HG03439 (cell line): ENCODE measurements around the gene TSC2.
"Not testable (repeated sequence)": the region's sequence is repeated elsewhere in the genome, so short reads cannot be mapped to it uniquely, and the experiment has no call there.

Source experiments
- ATAC-seq: cut with Tn5 transposase; IDR thresholded peaks from one replicate; pipeline ENCODE4 v1.9.1; 2021; ENCODE audit warnings: mild to moderate bottlenecking, moderate library complexity; ENCODE audit not compliant: unreplicated experiment

TSC2 gene

GRCh38 chr16:2101581-2101980 lies 53.8 kb downstream of the TSC2 start:
- ATAC-seq = not testable (repeated sequence)

- ATAC-seq = no peak
Observed at GRCh38 chr16:2102471-2102870, 54.7 kb downstream of the TSC2 start.

GRCh38 chr16:2104464-2104863 lies 56.7 kb downstream of the TSC2 start:
- not testable (repeated sequence) for ATAC-seq

- ATAC-seq = not testable (repeated sequence)
Observed at GRCh38 chr16:2105291-2105690, 57.5 kb downstream of the TSC2 start.

- not testable (repeated sequence) for ATAC-seq
Observed at GRCh38 chr16:2105769-2106168, 58.0 kb downstream of the TSC2 start.

- ATAC-seq = not testable (repeated sequence)
Observed at GRCh38 chr16:2106211-2106610, 58.4 kb downstream of the TSC2 start.

- not testable (repeated sequence) for ATAC-seq
Observed at GRCh38 chr16:2107121-2107790, 59.5 kb downstream of the TSC2 start.

GRCh38 chr16:2107791-2108125 lies 60.0 kb downstream of the TSC2 start:
- not testable (repeated sequence) for ATAC-seq

- ATAC-seq = not testable (repeated sequence)
Observed at GRCh38 chr16:2108446-2109270, 60.9 kb downstream of the TSC2 start.

- ATAC-seq = not testable (repeated sequence)
Observed at GRCh38 chr16:2109271-2109580, 61.4 kb downstream of the TSC2 start.

GRCh38 chr16:2109872-2110271 lies 62.1 kb downstream of the TSC2 start:
- ATAC-seq = not testable (repeated sequence)

- ATAC-seq = not testable (repeated sequence)
Observed at GRCh38 chr16:2110332-2111008, 62.7 kb downstream of the TSC2 start.

GRCh38 chr16:2111009-2111353 lies 63.2 kb downstream of the TSC2 start:
- not testable (repeated sequence) for ATAC-seq

GRCh38 chr16:2111412-2112335 lies 63.9 kb downstream of the TSC2 start:
- ATAC-seq = not testable (repeated sequence)

GRCh38 chr16:2112539-2113106 lies 64.8 kb downstream of the TSC2 start:
- not testable (repeated sequence) for ATAC-seq

- not testable (repeated sequence) for ATAC-seq
Observed at GRCh38 chr16:2114225-2114624, 66.4 kb downstream of the TSC2 start.

- not testable (repeated sequence) for ATAC-seq
Observed at GRCh38 chr16:2114885-2115590, 67.3 kb downstream of the TSC2 start.

- no peak for ATAC-seq
Observed at GRCh38 chr16:2115591-2115973, 67.8 kb downstream of the TSC2 start.

- ATAC-seq = not testable (repeated sequence)
Observed at GRCh38 chr16:2116428-2116827, 68.6 kb downstream of the TSC2 start.

- ATAC-seq = not testable (repeated sequence)
Observed at GRCh38 chr16:2117341-2117740, 69.6 kb downstream of the TSC2 start.
